NCI-H187 treated with DMSO at 0.1 percent for 48 hours (cell line): ENCODE data around the gene SLC48A1.
A peak's percentile ranks its signal among the peaks of the same experiment; 100 is the strongest.

Source experiments
- DNase-seq: peaks from one replicate; lab custom pipeline; 2025; lab: John Stamatoyannopoulos, UW

The SLC48A1 gene

GRCh38 chr12:47777151-47777550, 4.1 kb downstream of the SLC48A1 start:
- no peak for DNase-seq

GRCh38 chr12:47777741-47778558, 4.9 kb downstream of the SLC48A1 start:
- no peak for DNase-seq

- DNase-seq, result no peak
Observed at GRCh38 chr12:47778881-47779280, 5.8 kb downstream of the SLC48A1 start.

GRCh38 chr12:47779301-47779942, 6.4 kb downstream of the SLC48A1 start:
- DNase-seq, result peak; percentile 31

GRCh38 chr12:47779943-47780504, 7.0 kb downstream of the SLC48A1 start:
- DNase-seq, result no peak

- peak; percentile 15 for DNase-seq
Observed at GRCh38 chr12:47781479-47782371, 8.7 kb downstream of the SLC48A1 start.

GRCh38 chr12:47782372-47782770, 9.3 kb downstream of the SLC48A1 start:
- DNase-seq, result no peak

GRCh38 chr12:47783024-47783755, 10.2 kb downstream of the SLC48A1 start:
- DNase-seq, result no peak

- no peak for DNase-seq
Observed at GRCh38 chr12:47783821-47784819, 11.1 kb downstream of the SLC48A1 start.

- DNase-seq, result no peak
Observed at GRCh38 chr12:47785036-47785886, 12.2 kb downstream of the SLC48A1 start.

GRCh38 chr12:47785887-47786661, 13.0 kb downstream of the SLC48A1 start:
- no peak for DNase-seq

- DNase-seq, result no peak
Observed at GRCh38 chr12:47786662-47787280, 13.7 kb downstream of the SLC48A1 start.

- no peak for DNase-seq
Observed at GRCh38 chr12:47787596-47788319, 14.7 kb downstream of the SLC48A1 start.

GRCh38 chr12:47789141-47789540, 16.1 kb downstream of the SLC48A1 start:
- DNase-seq, result no peak

GRCh38 chr12:47789712-47790489, 16.9 kb downstream of the SLC48A1 start:
- DNase-seq, result no peak

GRCh38 chr12:47790676-47791350, 17.8 kb downstream of the SLC48A1 start:
- no peak for DNase-seq
